Hepatocyte (in vitro differentiated cells): ENCODE data around the gene TECR.

Experiments used
- EZH2 ChIP-seq: fragments of 200-600 bp; sonication (generic); IDR thresholded peaks from 2 replicates; pipeline ENCODE4 v1.6.1; 2016; ENCODE audit warnings: antibody characterized with exemption, mild to moderate bottlenecking, borderline replicate concordance
- TF ChIP-seq, protein P1 (sequence below): fragments of 200-600 bp; sonication (generic); IDR thresholded peaks from 2 replicates; pipeline ENCODE4 v1.5.1; 2016; ENCODE audit warnings: antibody characterized with exemption, mild to moderate bottlenecking; ENCODE audit not compliant: poor library complexity

DNA sequence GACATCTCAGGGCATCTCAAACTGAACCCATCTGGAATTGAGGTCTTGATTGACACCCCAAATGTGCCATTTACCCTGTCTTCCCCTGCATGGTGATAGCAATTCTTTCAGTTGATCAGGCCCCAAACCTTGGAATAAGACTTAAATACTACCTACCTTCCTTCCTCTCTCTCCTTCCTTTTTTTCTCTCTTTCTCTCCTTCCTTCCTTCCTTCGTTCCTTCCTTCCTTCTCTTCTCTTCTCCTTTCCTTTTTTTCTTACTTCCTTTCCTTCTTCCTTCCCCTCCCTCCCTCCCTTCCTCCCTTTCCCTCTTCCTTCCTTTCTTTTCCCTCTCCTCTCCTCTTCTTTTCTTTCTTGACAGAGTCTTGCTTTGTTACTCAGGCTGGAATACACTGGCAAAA, 26.1 kb upstream of the TECR start:
- TF ChIP-seq, protein P1, sequence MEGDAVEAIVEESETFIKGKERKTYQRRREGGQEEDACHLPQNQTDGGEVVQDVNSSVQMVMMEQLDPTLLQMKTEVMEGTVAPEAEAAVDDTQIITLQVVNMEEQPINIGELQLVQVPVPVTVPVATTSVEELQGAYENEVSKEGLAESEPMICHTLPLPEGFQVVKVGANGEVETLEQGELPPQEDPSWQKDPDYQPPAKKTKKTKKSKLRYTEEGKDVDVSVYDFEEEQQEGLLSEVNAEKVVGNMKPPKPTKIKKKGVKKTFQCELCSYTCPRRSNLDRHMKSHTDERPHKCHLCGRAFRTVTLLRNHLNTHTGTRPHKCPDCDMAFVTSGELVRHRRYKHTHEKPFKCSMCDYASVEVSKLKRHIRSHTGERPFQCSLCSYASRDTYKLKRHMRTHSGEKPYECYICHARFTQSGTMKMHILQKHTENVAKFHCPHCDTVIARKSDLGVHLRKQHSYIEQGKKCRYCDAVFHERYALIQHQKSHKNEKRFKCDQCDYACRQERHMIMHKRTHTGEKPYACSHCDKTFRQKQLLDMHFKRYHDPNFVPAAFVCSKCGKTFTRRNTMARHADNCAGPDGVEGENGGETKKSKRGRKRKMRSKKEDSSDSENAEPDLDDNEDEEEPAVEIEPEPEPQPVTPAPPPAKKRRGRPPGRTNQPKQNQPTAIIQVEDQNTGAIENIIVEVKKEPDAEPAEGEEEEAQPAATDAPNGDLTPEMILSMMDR, result no peak
- TF ChIP-seq EZH2, result no peak
